DMS53 treated with DMSO at 0.1 percent for 48 hours (cell line): ENCODE results near the gene REPS1.
"Not testable (repeated sequence)": the region's sequence is repeated elsewhere in the genome, so short reads cannot be mapped to it uniquely, and the experiment has no call there.

ENCODE experiments used
- DNase-seq: peaks from one replicate; lab custom pipeline; 2025; ENCODE audit not compliant: unreplicated experiment; lab: John Stamatoyannopoulos, UW

Gene REPS1

DNA sequence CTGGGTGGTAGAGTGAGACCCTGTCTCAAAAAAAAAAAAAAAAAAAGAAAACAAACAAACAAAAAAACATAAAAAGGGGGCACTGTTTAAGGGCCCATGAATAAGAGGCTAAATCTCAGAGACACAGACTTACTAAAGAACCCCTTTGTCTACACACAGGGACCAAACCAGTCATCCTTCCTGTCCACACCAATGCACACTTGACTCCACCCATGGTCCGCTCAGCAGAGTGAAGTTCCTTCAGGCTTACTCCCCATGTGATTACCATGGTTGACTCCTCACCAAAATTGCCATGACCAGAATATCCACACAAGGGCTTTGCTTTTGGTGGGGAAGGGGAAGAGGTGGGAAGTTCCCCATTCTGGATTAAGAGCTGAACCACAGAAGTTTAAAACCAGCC is 19.4 kb upstream of the REPS1 start:
- DNase-seq: no peak

DNA sequence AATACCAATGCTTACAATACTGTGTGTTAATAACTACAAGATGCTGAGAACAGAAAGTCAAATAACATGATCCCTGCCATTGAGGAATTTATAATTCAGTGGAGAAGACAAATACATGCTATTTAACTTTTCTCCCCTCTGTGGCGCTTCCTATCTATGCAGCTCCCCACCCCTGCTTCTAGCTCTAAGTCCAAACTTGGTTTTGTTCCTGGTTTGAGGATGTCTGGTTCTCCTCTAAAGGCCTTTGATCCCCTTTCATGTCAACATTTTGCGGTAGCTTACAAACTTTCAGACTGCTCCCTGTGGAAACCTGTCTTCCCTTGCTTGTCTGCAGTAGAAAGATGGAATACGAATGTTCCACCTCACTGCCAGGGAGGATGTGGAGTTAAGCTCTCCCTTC is 18.4 kb upstream of the REPS1 start:
- DNase-seq: no peak

DNA sequence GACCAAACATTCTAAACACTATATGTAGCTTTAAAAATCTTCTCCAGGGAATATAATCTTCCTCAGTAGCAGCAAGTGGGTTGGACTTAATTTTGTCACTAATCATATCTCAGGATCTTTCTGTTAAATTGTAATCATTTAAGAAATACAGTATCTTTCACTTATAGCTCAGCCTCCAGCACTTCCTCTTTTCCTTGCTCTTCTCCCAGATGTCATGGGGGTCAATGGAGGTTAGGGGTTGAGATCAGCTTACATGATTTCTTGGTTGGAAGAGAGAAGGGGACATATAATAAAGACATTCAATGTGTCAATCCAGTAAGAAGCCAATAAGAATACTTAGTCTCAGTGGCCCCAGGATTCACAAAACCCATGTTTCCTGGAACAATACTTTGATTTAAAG is 15.7 kb upstream of the REPS1 start:
- DNase-seq: no peak

DNA sequence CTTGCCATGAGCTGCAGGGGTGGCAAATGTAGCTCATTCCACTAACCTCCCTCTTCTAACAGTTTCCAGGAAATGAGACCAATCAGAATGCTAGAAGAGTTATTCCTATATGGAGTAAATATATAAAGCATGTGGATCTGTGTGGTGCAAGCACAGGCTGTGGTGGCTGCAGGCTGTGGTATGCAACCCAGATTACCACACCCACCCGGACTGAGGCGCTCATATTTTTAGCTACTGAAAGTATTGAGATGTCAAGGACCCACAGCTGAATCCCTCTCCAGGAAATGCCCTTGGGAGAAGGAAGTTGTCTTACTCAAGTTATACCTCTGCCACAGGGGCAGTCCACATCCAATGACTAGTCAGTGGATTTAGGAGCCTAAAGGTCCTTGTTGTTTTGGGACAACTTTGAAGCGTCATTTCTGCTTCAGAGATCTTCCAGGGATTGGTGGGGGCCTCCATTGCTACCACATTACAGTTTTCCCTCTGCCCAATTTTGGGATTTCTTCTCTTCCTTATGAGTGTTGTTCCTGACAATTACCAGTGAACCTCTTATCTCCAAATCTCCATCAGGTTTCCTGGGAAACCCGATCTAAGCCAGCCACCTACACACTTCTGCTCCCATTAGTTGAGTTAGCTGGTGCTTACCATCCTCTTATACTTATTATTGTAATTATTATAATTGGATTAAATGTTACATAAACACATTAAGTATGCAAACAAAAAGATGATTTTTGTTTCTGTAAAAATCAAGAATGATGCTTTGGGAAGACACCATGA is 12.1 kb upstream of the REPS1 start:
- no peak for DNase-seq

DNA sequence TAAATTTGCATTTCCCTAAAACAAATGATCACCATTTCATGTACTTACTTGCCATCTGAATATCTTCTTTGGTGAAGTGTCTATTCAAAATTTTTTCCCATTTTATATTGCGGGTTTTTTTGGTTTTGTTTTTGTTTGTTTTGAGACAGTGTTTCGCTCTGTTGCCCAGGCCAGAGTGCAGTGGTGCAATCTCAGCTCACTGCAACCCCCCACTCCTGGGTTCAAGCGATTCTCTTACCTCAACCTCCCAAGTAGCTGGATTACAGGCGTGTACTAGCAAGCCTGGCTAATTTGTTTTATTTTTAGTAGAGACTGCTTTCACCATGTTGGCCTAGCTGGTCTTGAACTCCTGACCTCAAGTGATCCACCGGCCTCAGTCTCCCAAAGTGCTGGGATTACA is 9.1 kb upstream of the REPS1 start:
- no peak for DNase-seq

DNA sequence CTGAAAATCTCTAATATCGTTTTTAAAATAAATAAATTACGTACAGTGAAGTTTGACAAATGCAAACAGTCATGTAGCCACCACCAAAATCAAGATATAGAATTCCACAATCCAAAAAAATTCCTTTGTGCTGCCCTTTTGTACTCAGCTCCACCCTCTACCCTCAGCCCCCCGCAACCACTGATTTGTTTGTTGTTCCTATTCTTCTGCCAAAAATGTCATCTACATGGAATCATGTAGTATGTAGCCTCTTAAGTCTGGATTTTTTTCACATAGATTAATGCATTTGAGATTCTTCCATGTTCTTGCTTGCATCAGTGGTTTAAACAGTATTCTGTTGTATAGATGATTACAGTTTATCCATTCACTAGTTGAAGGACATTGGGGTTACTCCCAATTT is 8.5 kb upstream of the REPS1 start:
- DNase-seq: no peak

DNA sequence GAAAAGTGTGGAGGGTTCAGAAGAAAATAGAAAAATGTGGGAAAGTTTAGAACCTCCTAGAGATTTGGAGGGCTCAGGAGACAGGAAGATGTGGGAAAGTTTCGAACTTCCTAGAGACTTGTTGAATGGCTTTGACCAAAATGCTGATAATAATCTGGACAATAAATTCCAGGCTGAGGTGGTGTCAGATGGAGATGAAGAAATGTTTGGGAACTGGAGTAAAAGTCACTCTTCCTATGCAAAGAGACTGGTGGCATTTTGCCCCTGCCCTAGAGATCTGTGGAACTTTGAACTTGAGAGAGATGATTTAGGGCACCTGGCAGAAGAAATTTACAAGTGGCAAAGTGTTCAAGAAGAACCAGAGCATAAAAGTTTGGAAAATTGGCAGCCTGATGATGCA is 5.4 kb upstream of the REPS1 start:
- not testable (repeated sequence) for DNase-seq

DNA sequence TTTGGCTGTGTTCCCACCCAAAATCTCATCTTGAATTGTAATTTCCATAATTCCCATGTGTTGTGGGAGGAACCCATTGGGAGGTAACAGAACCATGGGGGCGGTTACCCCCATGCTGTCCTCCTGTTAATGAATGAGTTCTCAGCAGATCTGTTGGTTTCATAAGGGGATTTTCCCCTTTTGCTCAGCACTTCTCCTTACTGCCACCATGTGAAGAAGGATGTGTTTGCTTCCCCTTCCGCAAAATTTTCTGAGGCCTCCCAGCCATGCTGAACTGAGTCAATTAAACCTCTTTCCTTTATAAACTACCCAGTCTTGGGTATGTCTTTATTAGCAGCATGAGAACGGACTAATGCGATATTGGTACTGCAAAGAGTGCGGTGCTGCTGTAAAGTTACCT is 4.9 kb upstream of the REPS1 start:
- not testable (repeated sequence) for DNase-seq

DNA sequence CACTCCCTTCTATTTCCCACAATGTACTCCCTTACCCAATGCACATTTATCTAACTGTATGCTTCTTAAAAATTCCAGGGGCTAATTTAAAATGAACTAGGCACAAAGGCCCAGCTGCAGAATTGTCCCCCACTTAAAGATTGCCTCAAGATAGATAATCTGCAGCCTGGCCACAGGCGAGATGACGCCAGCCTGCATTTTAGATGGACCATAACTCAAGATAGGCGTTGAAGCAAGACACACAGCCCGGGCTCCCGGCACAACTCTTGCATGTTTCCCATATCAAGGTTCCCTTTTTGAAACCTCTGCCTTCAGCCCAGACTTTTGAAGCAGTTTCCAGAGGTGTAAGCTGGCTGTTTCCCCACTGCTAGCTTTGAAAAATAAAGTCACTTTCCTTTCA is 3.2 kb upstream of the REPS1 start:
- no peak for DNase-seq

DNA sequence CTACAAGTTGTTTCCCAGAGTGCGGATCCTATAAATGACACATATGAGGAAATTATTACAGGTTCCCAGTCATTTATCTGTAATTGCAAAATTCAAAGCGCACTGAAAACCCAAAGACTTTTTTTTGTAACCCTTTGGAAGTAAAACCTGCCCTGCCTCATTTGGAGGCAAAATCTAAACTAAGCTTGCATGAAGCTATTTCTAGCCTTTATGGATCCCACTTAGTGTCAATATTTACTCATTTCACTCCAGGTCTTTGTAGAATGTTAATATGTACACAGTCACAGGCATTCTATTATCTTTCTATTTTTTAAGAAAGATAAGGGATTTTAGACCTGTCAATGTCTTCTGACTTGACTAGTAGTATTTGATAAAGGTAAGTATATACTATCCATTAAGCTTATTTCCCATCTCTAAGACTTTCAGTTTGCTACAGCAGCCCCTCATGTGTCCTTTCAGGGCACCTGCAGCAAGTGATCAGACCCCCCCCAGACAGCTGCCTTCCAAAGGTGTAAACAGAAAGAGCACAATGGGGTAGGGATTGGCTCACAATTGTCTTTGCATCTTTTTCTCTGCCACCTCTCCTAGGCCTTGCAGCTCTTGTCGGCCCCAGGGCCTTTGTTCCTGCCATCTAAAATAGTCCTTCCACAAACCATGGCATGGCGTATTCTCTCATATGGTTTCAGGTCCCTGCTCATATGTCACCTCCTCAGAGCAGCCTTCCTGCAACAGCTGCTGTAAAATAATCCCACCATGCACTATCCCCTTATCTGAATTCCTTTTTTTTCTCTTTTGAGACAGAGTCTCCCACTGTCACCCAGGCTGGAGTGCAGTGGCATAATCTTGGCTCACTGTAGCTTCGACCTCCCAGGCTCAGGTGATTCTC is 1.3 kb upstream of the REPS1 start:
- DNase-seq: peak; percentile 53

DNA sequence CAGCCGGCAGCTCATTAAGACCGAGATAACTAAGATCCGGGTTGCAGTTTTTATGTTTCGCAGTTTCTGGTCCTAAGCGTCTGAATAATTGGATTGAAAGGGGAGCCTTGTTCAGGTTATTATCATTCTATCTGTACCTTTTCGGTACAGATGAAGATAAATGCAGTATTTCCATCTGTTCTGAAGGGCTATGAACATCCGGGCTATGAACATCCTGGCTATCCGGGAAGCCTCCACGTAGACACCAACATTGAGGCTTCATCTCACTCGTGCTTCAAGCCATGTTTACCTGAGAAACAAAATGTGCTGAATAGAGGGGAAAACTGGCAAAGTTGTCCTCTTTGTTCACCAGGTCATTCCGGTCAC is 399 bp upstream of the REPS1 start:
- peak; percentile 70 for DNase-seq

DNA sequence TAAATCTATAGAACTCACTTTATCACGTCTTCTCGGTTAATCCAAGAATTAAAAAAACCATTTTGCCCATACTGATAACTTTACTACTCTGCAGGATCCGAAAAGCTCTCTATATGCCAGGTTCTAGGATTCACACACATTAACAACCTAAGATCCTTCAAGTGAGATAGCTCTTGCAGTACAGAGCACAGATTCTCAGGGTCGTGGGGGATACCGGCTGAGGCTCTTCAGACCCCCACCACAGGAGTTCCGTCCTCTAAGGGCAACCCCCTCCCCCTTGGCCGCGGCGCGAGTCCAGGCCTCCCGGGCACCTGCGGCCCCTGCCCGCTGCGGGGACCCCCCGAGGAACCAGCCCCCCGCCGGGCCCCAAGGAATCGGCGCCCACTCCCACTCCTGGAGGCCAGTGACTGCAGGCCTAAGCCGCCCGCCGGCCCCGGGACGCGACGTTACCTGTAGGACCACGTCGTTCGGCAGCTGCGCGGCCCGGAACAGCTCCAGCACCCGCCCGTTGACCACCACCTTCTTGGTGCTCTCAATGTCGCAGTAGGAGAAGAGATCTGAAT is 892 bp downstream of the REPS1 start:
- DNase-seq: no peak

DNA sequence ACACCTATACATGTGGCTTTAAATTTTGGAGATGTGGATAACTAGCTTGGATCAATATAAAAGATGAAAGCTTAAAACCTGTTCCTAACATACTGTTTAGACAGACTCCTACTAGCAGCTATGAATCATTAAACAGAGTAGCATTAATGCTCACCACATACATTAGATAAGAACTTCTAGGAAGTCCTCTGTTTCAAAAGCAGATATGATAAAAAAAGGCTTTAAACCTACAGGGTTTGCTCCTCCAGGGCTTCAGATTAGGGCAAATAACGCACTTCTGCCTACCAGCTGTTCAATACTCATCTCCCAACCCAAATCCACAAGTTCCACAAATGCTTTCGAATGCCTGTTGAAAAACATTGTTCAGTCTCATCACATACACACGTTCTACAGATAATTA is 1.5 kb downstream of the REPS1 start:
- no peak for DNase-seq

DNA sequence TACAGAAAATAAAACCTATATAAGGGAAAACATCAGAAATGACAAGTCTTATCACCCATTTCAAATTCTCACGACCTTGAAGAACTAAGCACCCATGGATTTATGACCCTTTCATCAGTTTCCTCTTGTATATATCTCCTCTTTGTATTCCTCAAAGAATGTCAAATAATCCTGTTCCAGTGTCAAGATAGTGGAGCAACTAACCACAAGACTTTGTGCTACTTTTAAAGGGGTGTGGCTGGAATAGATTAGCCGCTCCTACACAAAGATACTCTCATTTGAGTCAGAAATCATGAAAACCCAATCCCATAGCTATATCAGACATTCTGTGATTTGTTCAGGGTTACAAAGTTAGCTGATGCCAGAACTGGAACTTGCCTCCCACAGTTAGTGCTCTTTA is 6.6 kb downstream of the REPS1 start:
- no peak for DNase-seq

DNA sequence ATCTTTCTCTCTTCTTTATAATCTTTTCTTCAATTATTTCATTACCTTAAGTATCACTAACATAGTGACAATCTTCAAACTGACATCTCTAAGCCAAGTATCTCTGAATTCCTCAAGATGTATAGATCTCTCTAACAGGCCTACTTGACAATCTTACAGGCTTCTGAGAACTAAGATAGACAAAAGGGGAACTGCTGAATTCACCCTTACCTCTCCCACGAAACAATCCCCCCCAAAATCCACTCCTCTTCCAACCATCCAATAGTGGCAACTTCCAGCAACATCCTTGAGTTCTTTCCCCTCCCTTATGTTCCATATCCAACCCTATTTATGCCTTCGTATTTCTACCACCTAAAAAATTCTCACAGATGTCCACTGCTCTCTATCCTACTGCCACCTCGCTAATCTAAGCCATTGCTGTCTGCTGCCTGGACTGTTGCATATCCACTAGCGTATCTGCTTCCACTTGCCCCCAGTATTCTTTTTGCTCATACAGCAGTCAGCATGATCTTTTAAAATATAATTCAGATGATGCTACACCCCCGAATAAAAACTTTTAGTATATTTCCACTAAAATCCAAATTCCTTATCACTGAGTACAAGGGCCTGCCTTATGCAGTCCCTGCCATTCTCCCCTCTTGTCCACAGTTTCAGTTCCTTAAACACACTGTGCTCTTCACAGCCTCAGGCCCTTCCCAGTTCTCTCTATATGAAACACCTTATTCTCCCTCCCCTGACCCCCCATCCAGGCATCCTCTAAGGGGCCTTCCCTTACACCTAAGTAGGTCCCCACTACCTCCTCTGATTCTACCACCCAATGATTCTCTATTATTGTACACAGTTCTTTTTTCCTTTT is 8.0 kb downstream of the REPS1 start:
- DNase-seq: no peak

DNA sequence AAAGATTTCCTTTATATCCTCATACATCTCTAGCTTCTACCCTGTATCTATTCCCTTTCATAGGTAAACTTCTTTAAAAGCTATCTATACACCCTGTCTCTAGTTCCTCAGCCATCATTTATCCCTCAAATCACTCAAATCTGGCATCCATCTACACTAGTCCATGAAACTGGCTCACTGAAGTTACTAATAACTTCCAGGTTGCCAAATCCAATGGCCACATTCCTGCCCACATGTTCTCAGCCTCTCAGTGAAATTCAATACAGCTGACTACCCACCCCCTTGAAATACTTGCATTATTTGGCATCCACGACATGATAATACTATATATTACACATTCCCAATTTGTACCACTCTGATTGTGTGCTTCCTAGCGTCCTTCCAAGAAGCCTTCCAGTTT is 8.7 kb downstream of the REPS1 start:
- no peak for DNase-seq

DNA sequence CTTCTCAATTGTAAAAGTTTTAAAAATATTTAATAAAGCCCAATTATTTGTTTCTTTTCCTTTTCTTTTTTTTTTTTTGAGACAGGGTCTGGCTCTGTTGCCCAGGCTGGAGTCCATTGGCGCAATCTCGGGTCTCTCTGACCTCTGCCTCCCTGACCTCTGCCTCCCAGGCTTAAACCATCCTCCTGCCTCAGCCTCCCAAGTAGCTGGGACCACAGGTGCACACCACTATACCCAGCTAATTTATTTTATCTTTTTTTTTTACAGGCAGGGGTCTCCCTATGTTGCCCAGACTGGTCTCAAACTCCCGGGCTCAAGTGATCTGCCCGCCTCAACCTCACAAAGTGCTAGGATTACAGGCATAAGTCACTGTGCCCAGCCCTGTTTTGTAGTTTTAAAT is 9.8 kb downstream of the REPS1 start:
- no peak for DNase-seq

DNA sequence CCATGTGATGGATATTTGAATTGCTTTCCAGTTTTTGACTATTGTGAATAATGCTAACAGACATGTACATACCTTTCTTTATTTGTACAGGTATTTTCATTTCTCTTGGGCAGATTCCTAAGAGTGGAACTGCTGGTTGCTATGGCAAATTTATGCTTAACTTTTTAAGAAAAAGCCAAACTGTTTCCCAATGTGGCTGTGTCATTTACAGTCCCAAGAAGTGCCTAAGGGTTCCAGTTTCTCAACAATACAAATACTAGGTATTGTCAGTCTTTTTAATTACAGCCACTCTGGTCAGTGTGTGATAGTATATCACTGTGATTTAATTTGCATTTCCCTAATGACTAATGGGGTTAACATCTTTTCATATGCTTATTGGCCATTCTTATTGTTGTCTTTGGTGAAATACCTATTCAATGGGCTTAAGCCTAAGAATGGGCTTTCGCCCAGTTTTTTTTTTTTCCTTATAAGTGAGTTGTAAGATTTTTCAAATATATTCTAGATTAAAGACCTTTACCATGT is 10.3 kb downstream of the REPS1 start:
- no peak for DNase-seq

DNA sequence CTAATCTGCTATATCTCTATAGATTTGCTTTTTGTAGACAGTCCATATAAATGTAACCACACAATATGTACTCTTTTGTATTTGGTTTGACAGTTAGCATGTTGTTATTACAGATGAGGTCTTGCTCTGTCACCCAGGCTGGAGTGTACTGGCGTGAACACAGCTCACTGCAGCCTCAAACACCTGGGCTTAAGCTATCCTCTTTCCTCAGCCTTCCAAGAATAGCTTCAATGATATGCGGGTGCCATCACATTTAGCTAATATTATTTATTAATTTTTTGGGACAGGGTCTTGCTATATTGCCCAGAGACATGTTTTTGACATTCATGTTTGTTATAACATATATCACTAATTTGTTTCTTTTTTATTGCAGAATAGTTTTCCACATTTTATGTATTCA is 10.8 kb downstream of the REPS1 start:
- DNase-seq: no peak

DNA sequence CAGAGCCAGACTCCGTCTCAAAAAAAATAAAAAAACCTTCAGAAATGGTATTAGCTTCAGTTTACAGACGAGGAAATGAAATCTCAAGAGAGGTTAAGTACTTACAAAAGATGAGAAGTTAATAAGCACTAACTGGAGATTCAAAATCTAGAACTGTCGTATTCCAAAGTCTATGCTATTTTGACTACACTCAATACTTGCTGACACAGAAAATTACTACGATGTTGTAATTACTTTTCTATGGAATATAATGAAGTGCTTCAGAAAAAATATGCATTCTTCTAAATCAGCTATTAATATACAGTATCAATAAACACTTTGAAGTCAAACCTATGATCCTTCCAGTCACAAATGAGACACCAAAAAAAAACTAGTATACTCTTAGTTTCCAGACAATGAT is 12.2 kb downstream of the REPS1 start:
- DNase-seq: no peak
